ENCODE measurements around the gene ATG101. TPM values are rescaled to one million over a fixed set of nuclear protein-coding genes. Genes with fewer than 3 reads are reported as not detected.

The ATG101 gene
- total RNA-seq, 6 experiments from 2014 or later = 62.1 to 73.6 (median 66.6) TPM

DNA sequence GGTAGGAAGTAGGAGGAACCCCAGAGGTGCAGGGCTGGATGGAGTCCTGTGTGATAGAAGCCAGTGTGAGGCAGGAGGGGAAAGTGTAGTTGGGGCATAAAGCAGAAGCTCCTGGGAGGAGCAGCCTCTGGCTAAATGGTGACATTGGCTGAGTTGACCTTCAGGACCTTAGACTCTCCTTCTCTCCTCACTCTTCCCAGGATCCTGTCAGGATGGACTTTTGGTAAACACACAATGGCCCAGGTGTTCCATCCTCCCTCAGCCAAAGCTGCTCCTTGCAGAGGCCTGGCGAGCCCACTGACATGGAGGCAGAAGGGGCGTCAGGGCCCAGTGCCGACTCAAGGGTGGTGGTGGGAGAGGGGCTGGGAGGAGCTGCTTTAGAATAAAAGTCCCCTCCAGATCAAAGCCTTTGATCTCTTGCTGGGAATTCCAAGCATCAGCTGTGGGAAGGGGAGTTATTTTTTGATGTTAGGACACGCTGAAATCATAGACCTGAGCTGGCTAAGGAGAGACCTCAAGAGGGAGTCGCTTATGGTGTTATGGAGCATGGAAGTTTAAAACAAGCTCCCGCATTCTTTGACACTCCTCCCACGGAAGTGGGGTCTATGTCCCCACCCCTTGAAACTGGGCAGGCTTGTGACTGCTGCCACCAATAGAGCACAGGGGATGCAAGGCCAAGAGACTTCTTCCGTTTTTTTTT, 53.9 kb downstream of the ATG101 start:
- peaks cover 12% of the 10 kb centered on the region for H3K27me3 Mint-ChIP-seq (ENCODE audit: insufficient read depth)
- DNase-seq = no peak
- H3K4me1 Mint-ChIP-seq (ENCODE audit: low read depth) = peaks cover 28% of the 10 kb centered on the region
- TF ChIP-seq, protein P1, sequence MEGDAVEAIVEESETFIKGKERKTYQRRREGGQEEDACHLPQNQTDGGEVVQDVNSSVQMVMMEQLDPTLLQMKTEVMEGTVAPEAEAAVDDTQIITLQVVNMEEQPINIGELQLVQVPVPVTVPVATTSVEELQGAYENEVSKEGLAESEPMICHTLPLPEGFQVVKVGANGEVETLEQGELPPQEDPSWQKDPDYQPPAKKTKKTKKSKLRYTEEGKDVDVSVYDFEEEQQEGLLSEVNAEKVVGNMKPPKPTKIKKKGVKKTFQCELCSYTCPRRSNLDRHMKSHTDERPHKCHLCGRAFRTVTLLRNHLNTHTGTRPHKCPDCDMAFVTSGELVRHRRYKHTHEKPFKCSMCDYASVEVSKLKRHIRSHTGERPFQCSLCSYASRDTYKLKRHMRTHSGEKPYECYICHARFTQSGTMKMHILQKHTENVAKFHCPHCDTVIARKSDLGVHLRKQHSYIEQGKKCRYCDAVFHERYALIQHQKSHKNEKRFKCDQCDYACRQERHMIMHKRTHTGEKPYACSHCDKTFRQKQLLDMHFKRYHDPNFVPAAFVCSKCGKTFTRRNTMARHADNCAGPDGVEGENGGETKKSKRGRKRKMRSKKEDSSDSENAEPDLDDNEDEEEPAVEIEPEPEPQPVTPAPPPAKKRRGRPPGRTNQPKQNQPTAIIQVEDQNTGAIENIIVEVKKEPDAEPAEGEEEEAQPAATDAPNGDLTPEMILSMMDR (IDR thresholded peaks at IDR 0.05) = no peak
- no peaks in the 10 kb centered on the region for H3K36me3 Mint-ChIP-seq (ENCODE audit: low read depth)
- no peak overlapping the region for H3K27ac Mint-ChIP-seq
- H3K4me3 Mint-ChIP-seq = no peak overlapping the region
- no peaks in the 10 kb centered on the region for H3K9me3 Mint-ChIP-seq

DNA sequence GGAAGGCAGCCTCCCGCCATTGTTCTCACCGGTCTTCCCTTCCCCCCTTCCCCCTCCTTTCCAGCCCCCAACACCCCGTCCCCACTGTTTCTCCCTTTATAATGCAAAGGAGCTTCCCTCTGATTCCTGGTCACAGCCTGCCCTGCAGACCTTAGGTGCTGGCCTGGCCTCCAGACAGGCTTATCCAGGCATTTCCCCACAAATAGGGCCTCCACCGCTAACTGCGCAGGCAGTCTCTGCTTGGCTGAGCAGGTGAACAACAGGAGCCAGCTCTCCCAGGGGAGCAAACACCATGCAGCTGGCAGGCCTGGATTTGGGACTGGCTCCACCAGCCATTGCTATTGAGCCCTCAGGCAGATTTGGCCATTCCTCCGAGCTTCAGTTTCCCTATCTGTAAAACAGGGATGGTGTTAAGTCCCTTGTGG, 55.7 kb downstream of the ATG101 start:
- Mint-ChIP-seq H3K36me3 (ENCODE audit: low read depth) (no peaks in the 10 kb centered on the region), H3K9me3 (no peaks in the 10 kb centered on the region), H3K27ac (no peak overlapping the region), H3K27me3 (ENCODE audit: insufficient read depth) (peaks cover 12% of the 10 kb centered on the region; the same call in 1 of the 2 replicates), H3K4me3 (no peak overlapping the region), H3K4me1 (ENCODE audit: low read depth) (peaks cover 25% of the 10 kb centered on the region)
- DNase-seq = no peak
- TF ChIP-seq, protein P1 (IDR thresholded peaks at IDR 0.05) = no peak

DNA sequence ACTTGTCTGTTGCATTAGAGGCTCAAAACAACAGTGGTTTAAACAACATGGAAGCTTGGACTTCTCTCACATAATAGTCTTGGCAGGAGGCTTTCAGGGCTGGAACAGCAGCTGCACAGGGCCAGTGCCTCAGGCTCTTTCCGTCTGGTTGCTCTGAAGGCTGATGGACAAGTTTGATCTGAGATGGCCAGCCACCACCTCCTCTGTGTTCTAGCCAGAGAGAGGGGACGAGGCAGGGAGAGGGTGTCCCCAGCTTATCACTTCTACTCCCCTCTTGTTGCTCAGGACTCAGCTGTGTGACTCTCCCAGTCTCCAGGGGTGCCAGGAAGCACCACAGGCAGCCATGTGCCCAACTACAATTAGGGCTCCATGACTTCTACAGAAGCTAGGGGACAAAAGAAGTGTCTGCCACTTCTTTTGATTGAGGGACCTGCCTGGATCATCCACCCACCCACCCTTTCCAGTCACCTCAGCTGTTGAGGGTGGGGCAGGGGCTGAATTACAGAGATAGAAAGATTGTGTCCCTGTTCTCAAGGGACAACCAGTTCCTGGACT, 56.3 kb downstream of the ATG101 start:
- Mint-ChIP-seq H3K9me3 (no peaks in the 10 kb centered on the region), H3K27ac (no peak overlapping the region), H3K4me1 (ENCODE audit: low read depth) (peaks cover 19% of the 10 kb centered on the region)

More for the DNA sequence above, 56.3 kb downstream of the ATG101 start:
- peaks cover 15% of the 10 kb centered on the region for H3K27me3 Mint-ChIP-seq (ENCODE audit: insufficient read depth)
- H3K4me3 Mint-ChIP-seq = no peak overlapping the region
- no peak for DNase-seq
- TF ChIP-seq, protein P1 (IDR thresholded peaks at IDR 0.05) = no peak
- H3K36me3 Mint-ChIP-seq (ENCODE audit: low read depth) = no peaks in the 10 kb centered on the region

Other genes with a start within 250 kb of the ATG101 start
- gene FIGNL2, start 221.3 kb upstream of the ATG101 start, total RNA-seq (2021; fragmentation: NEBNext Ultra II Directional; extraction: Animal tissue kit (Norgen Biotek cat#: 25700)) = not detected
- gene ANKRD33, start 181.9 kb upstream of the ATG101 start, total RNA-seq (2021; fragmentation: NEBNext Ultra II Directional; extraction: Animal tissue kit (Norgen Biotek cat#: 25700)) = not detected
- gene ACVRL1, start 162.5 kb upstream of the ATG101 start, total RNA-seq (2021; fragmentation: NEBNext Ultra II Directional; extraction: Animal tissue kit (Norgen Biotek cat#: 25700)) = 10 to 100 TPM in 3 of 6 experiments, 1 to 10 TPM in 3; 5.4 to 13.5 (median 10.0) TPM
- 10 to 100 TPM; 13.1 to 15.2 (median 14.0) TPM for gene ACVR1B, start 118.3 kb upstream of the ATG101 start, total RNA-seq (2021; fragmentation: NEBNext Ultra II Directional; extraction: Animal tissue kit (Norgen Biotek cat#: 25700))
- gene TAMALIN, start 63.0 kb upstream of the ATG101 start, total RNA-seq (2021; fragmentation: NEBNext Ultra II Directional; extraction: Animal tissue kit (Norgen Biotek cat#: 25700)) = under 1 TPM; 0.24 to 1.00 (median 0.69) TPM
- gene NR4A1, start 18.5 kb upstream of the ATG101 start, total RNA-seq (2021; fragmentation: NEBNext Ultra II Directional; extraction: Animal tissue kit (Norgen Biotek cat#: 25700)) = 10 to 100 TPM; 10.3 to 46.6 (median 43.6) TPM
- not detected for gene SMIM41, start 9.7 kb downstream of the ATG101 start, total RNA-seq (2021; fragmentation: NEBNext Ultra II Directional; extraction: Animal tissue kit (Norgen Biotek cat#: 25700))
- gene KRT80, start 122.0 kb downstream of the ATG101 start, total RNA-seq (2021; fragmentation: NEBNext Ultra II Directional; extraction: Animal tissue kit (Norgen Biotek cat#: 25700)) = 1 to 10 TPM; 2.3 to 3.7 (median 2.8) TPM
- 100 to 1,000 TPM in 2 of 6 experiments, 10 to 100 TPM in 4; 62.7 to 379 (median 67.5) TPM for gene KRT7, start 163.3 kb downstream of the ATG101 start, total RNA-seq (2021; fragmentation: NEBNext Ultra II Directional; extraction: Animal tissue kit (Norgen Biotek cat#: 25700))
- gene KRT86, start 204.7 kb downstream of the ATG101 start, total RNA-seq (2021; fragmentation: NEBNext Ultra II Directional; extraction: Animal tissue kit (Norgen Biotek cat#: 25700)) = under 1 TPM in 5 of 6 experiments, not detected in 1; 0.15 to 0.26 (median 0.19) TPM
- gene KRT81, start 221.6 kb downstream of the ATG101 start, total RNA-seq (2021; fragmentation: NEBNext Ultra II Directional; extraction: Animal tissue kit (Norgen Biotek cat#: 25700)) = under 1 TPM; 0.34 to 0.84 (median 0.70) TPM